ENCODE measurements around the gene TPRKB.
A peak's percentile ranks its signal among the peaks of the same experiment; 100 is the strongest.
"Not testable (repeated sequence)": the region's sequence is repeated elsewhere in the genome, so short reads cannot be mapped to it uniquely, and the experiment has no call there.

Gene TPRKB

GRCh38 chr2:73699437-73699836, 37.7 kb downstream of the TPRKB start:
- no peak for TF ChIP-seq CTCF (IDR thresholded peaks at IDR 0.05; ENCODE audit: low read depth, low read length, missing control alignments)
- DNase-seq (ENCODE audit: low read depth), result no peak
- H3K4me3 ChIP-seq (ENCODE audit: low read depth, low read length), result no peak overlapping the region

- TF ChIP-seq CTCF (IDR thresholded peaks at IDR 0.05; ENCODE audit: low read depth, low read length, missing control alignments), result no peak
- H3K4me3 ChIP-seq (ENCODE audit: low read depth, low read length), result no peak overlapping the region
- no peak for DNase-seq (ENCODE audit: low read depth)
These were observed 39.0 kb downstream of the TPRKB start for GRCh38 chr2:73698101-73698500.

- no peak overlapping the region for H3K4me3 ChIP-seq (ENCODE audit: low read depth, low read length)
- no peak for DNase-seq (ENCODE audit: low read depth)
- TF ChIP-seq CTCF (IDR thresholded peaks at IDR 0.05; ENCODE audit: low read depth, low read length, missing control alignments), result no peak
These were observed 39.5 kb downstream of the TPRKB start for GRCh38 chr2:73697606-73698005.

- H3K4me3 ChIP-seq (ENCODE audit: low read depth, low read length); DNase-seq (ENCODE audit: low read depth): not testable (repeated sequence)
These were observed 40.2 kb downstream of the TPRKB start for GRCh38 chr2:73696985-73697384.

GRCh38 chr2:73696521-73696920, 40.6 kb downstream of the TPRKB start:
- DNase-seq (ENCODE audit: low read depth); H3K4me3 ChIP-seq (ENCODE audit: low read depth, low read length): not testable (repeated sequence)

- peak; percentile 64 for TF ChIP-seq CTCF (IDR thresholded peaks at IDR 0.05; ENCODE audit: low read depth, low read length, missing control alignments)
- H3K4me3 ChIP-seq (ENCODE audit: low read depth, low read length); DNase-seq (ENCODE audit: low read depth): not testable (repeated sequence)
These were observed 46.6 kb downstream of the TPRKB start for GRCh38 chr2:73690372-73691088.

GRCh38 chr2:73688494-73688893, 48.7 kb downstream of the TPRKB start:
- not testable (repeated sequence) for DNase-seq (ENCODE audit: low read depth); H3K4me3 ChIP-seq (ENCODE audit: low read depth, low read length)

GRCh38 chr2:73685764-73686438, 51.2 kb downstream of the TPRKB start:
- H3K4me3 ChIP-seq (ENCODE audit: low read depth, low read length), result no peak overlapping the region
- TF ChIP-seq CTCF (IDR thresholded peaks at IDR 0.05; ENCODE audit: low read depth, low read length, missing control alignments), result no peak
- DNase-seq (ENCODE audit: low read depth), result no peak

GRCh38 chr2:73684905-73685304, 52.2 kb downstream of the TPRKB start:
- not testable (repeated sequence) for DNase-seq (ENCODE audit: low read depth); H3K4me3 ChIP-seq (ENCODE audit: low read depth, low read length)

GRCh38 chr2:73684325-73684724, 52.8 kb downstream of the TPRKB start:
- not testable (repeated sequence) for DNase-seq (ENCODE audit: low read depth)

More at GRCh38 chr2:73684325-73684724, 52.8 kb downstream of the TPRKB start:
- H3K4me3 ChIP-seq (ENCODE audit: low read depth, low read length), result not testable (repeated sequence)
